B cell (primary cell): ENCODE results near the gene ADA. TPM values are rescaled to one million over a fixed set of nuclear protein-coding genes. Genes with fewer than 3 reads are reported as not detected.

Experiments
- ATAC-seq: fragments of 200-7000 bp; cut with Tn5 transposase; one replicate; pipeline ENCODE4 v1.10.0; 2021; ENCODE audit warnings: low read depth, mild to moderate bottlenecking, moderate number of reproducible peaks, moderate library complexity
- CTCF ChIA-PET: fragments of 350-600 bp; sonication (Branson Sonifier 250); formaldehyde crosslinking; loops from one replicate; lab custom pipeline; 2021; ENCODE audit warnings: antibody characterized with exemption, inconsistent platforms; lab: Charles Lee
- POLR2A ChIA-PET: fragments of 350-600 bp; sonication (Branson Sonifier 250); formaldehyde crosslinking; loops from one replicate; lab custom pipeline; 2021; ENCODE audit warnings: antibody characterized with exemption; lab: Charles Lee
- DNase-seq: peaks from one replicate; pipeline ENCODE4 v3.0.0; 2013
- H2AFZ ChIP-seq: 2 replicates; pipeline ENCODE4 v1.6.1; 2012; ENCODE audit warnings: mild to moderate bottlenecking, low read depth, low read length; ENCODE audit not compliant: insufficient read depth, poor library complexity, severe bottlenecking
- H3K27ac ChIP-seq, 2 donors: 1 replicate in 1 of 2; 2 replicates in 1 of 2; pipeline ENCODE4 v1.5.1; 2012 to 2013; ENCODE audit warnings: low read length in 2 of 2, mild to moderate bottlenecking in 2 of 2, moderate library complexity in 1 of 2
- H3K27me3 ChIP-seq, 4 experiments: fragments of 200-600 bp in 1 of 4; sonication (generic) in 1 of 4; replicated peaks in 1 of 4; 1 replicate in 2 of 4; 2 replicates in 2 of 4; pipeline versions ENCODE4 v1.6.1 to v1.7.0; 2013 to 2016; ENCODE audit warnings: low read length in 3 of 4, mild to moderate bottlenecking in 2 of 4, mixed read lengths in 1 of 4, moderate library complexity in 1 of 4; ENCODE audit not compliant: insufficient read depth in 4 of 4, control insufficient read depth in 3 of 4; ENCODE audit errors: control extremely low read depth in 1 of 4
- H3K36me3 ChIP-seq, 2 experiments: replicated peaks in 1 of 2; 1 replicate in 1 of 2; 2 replicates in 1 of 2; pipeline versions ENCODE4 v1.6.1 to v1.7.1; 2013; ENCODE audit warnings: low read length in 1 of 2; ENCODE audit not compliant: insufficient read depth in 2 of 2, control insufficient read depth in 1 of 2; ENCODE audit errors: control extremely low read depth in 1 of 2, extremely low read depth in 1 of 2
- H3K4me1 ChIP-seq, 2 donors: fragments of 200-600 bp in 1 of 2; sonication (generic) in 1 of 2; 1 replicate in 1 of 2; 2 replicates in 1 of 2; pipeline versions ENCODE4 v1.5.1 to v1.6.1; 2013 to 2017; ENCODE audit warnings: low read length in 2 of 2; ENCODE audit not compliant: control insufficient read depth in 2 of 2, insufficient read depth in 2 of 2
- H3K4me2 ChIP-seq: replicated peaks from 2 replicates; pipeline ENCODE3; 2012; ENCODE audit warnings: mild to moderate bottlenecking, low read depth, low read length; ENCODE audit not compliant: poor library complexity, severe bottlenecking
- H3K4me3 ChIP-seq, 5 experiments: fragments of 200-600 bp in 1 of 5; sonication (generic) in 1 of 5; 1 replicate in 3 of 5; 2 replicates in 2 of 5; pipeline versions ENCODE4 v1.5.1 to v1.7.0; 2011 to 2016; ENCODE audit warnings: low read length in 4 of 5, mild to moderate bottlenecking in 4 of 5, low read depth in 2 of 5, control low read depth in 1 of 5, moderate library complexity in 1 of 5; ENCODE audit not compliant: insufficient read depth in 1 of 5; ENCODE audit errors: control extremely low read depth in 1 of 5, extremely low read depth in 1 of 5
- H3K79me2 ChIP-seq: fragments of 200-600 bp; sonication (generic); one replicate; pipeline ENCODE4 v1.6.0; 2016; ENCODE audit warnings: low read length; ENCODE audit not compliant: control insufficient read depth, insufficient read depth
- H3K9ac ChIP-seq: fragments of 200-600 bp; sonication (generic); 2 replicates; pipeline ENCODE4 v1.6.1; 2017; ENCODE audit warnings: mild to moderate bottlenecking, low read length, moderate library complexity
- H3K9me3 ChIP-seq, 3 donors: one replicate each; pipeline versions ENCODE4 v1.6.1 to v1.7.1; 2013; ENCODE audit warnings: low read length in 2 of 3; ENCODE audit not compliant: control insufficient read depth in 2 of 3, insufficient read depth in 1 of 3; ENCODE audit errors: control extremely low read depth in 1 of 3
- H4K20me1 ChIP-seq: 2 replicates; pipeline ENCODE4 v1.6.0; 2012; ENCODE audit warnings: mild to moderate bottlenecking, low read length; ENCODE audit not compliant: insufficient read depth, control insufficient read depth, poor library complexity, severe bottlenecking
- H3K27ac Mint-ChIP-seq: one replicate; pipeline ENCODE4 v1.8.0; 2021; ENCODE audit warnings: mixed read lengths
- H3K27me3 Mint-ChIP-seq: one replicate; pipeline ENCODE4 v1.8.0; 2021; ENCODE audit warnings: mixed read lengths
- H3K4me1 Mint-ChIP-seq: one replicate; pipeline ENCODE4 v1.8.0; 2021; ENCODE audit warnings: mixed read lengths
- H3K4me3 Mint-ChIP-seq: one replicate; pipeline ENCODE4 v1.8.0; 2021; ENCODE audit warnings: mixed read lengths
- H3K9me3 Mint-ChIP-seq: one replicate; pipeline ENCODE4 v1.8.0; 2022; ENCODE audit warnings: mixed read lengths; ENCODE audit not compliant: insufficient read depth
- EZH2 ChIP-seq: IDR thresholded peaks from 2 replicates; pipeline ENCODE4 v1.6.1; 2012; ENCODE audit warnings: borderline replicate concordance, low read depth, mild to moderate bottlenecking, moderate library complexity, low read length; ENCODE audit not compliant: insufficient read depth, poor library complexity, severe bottlenecking
- WGBS: methylation state at CpG from one replicate; pipeline ENCODE4 v1.1.5; 2013; ENCODE audit warnings: missing lambda C conversion rate; ENCODE audit not compliant: insufficient coverage; 5-methylcytosine and 5-hydroxymethylcytosine counted together
- intact Hi-C: fragments of 100-400 bp; cut with micrococcal nuclease; formaldehyde crosslinking; loops from one replicate; pipeline ENCODE4 v1.10.0; 2022
- polyA plus RNA-seq: library from polyadenylated mRNA; depleted of rRNA; stranded (reverse); fragments of >200 nt; gene quantifications from 2 replicates; pipeline ENCODE4 v1.2.3, GENCODE V29; 2012
- total RNA-seq, 2 donors: library from RNA; stranded (reverse); fragments of 120-200 nt in 1 of 2; gene quantifications; 1 replicate in 1 of 2; 2 replicates in 1 of 2; pipeline versions ENCODE4 v1.2.3 to v1.2.4, GENCODE V29; 2013 to 2022
- TF ChIP-seq, protein P1 (sequence below): fragments of 200-600 bp; IDR thresholded peaks from one replicate; pipeline ENCODE4 v1.8.0; 2022; ENCODE audit warnings: antibody characterized with exemption, mild to moderate bottlenecking

The ADA gene
- total and polyA plus RNA-seq, 2 donors (not counting 1 experiment from before 2014, with no cell fraction given), result 10.0 to 34.2 TPM

DNA sequence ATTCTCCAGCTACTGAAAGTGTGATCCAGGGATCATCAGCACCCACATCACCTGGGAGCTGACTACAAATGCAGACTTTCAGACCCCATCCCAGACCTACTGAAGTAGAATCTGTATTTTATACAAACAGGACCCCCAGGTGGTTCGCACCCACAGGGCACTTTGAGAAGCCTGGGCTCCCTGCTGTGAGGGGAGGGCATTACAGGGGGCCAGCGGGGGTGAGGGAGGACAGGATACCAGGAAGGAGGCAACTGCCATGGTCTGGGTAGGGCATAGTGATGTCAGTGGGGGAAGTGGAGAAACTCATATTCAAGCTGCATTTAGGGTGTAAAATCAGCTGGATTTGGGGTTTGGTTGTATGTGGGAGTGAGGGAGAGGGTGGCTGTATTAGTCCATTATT, 2.0 kb upstream of the ADA start:
- Histone ChIP-seq H3K4me1 (peaks cover 11 to 19% of the 10 kb centered on the region in 2 donors), H3K4me2 (no peak overlapping the region), H3K9me3 (peaks cover 0 to 5% (median 0%) of the 10 kb centered on the region in 3 donors), H3K27me3 (no peaks in the 10 kb centered on the region), H4K20me1 (no peaks in the 10 kb centered on the region), H3K79me2 (peaks cover 15% of the 10 kb centered on the region), H3K27ac (no peak overlapping the region), H2AFZ (no peak overlapping the region), H3K4me3 (no peak overlapping the region), H3K36me3 (no peaks in the 10 kb centered on the region), H3K9ac (no peak overlapping the region)
- intact Hi-C loops, result loop anchor here (2.0 to 5.0 kb wide), 2 partner anchors 176 to 313 kb away; partner anchors contain the start of genes STK4 and TTPAL
- WGBS, result 50% methylated on average over 1 of the region's 2 CpGs
- TF ChIP-seq, protein P1, sequence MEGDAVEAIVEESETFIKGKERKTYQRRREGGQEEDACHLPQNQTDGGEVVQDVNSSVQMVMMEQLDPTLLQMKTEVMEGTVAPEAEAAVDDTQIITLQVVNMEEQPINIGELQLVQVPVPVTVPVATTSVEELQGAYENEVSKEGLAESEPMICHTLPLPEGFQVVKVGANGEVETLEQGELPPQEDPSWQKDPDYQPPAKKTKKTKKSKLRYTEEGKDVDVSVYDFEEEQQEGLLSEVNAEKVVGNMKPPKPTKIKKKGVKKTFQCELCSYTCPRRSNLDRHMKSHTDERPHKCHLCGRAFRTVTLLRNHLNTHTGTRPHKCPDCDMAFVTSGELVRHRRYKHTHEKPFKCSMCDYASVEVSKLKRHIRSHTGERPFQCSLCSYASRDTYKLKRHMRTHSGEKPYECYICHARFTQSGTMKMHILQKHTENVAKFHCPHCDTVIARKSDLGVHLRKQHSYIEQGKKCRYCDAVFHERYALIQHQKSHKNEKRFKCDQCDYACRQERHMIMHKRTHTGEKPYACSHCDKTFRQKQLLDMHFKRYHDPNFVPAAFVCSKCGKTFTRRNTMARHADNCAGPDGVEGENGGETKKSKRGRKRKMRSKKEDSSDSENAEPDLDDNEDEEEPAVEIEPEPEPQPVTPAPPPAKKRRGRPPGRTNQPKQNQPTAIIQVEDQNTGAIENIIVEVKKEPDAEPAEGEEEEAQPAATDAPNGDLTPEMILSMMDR, result no peak
- TF ChIP-seq EZH2, result no peak
- CTCF ChIA-PET, result interaction anchor here (0.8 kb wide), 1 partner anchor 43 kb away, joined by 3 read pairs; no protein-coding TSS in a partner anchor
- Mint-ChIP-seq H3K9me3 (no peaks in the 10 kb centered on the region), H3K27ac (no peak overlapping the region), H3K4me3 (peak overlapping the region; percentile 31), H3K4me1 (peaks cover 30% of the 10 kb centered on the region), H3K27me3 (no peaks in the 10 kb centered on the region)
- POLR2A ChIA-PET, result interaction anchor here (0.6 to 0.7 kb wide), 2 partner anchors 35 to 1419 kb away, joined by 3 to 5 read pairs; no protein-coding TSS in a partner anchor
- no peak for DNase-seq
- no peak for ATAC-seq

DNA sequence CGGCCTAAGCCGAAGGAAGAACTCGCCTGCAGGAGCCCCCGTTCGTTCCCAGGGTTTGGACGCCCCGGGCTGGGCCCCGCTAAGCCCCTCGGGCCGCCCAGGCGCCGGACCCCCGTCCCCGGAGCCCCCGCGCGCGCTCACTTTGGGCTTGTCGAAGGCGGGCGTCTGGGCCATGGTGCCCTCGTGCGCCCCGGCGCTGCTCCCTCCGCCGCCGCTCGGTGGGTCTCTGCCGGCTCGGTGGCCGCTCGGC, 140 bp downstream of the ADA start:
- Histone ChIP-seq H2AFZ (peak overlapping the region; percentile 82), H3K27ac (peak overlapping the region in 1 of 2 donors; percentile 50), H3K9ac (peak overlapping the region; percentile 70), H4K20me1 (no peaks in the 10 kb centered on the region), H3K36me3 (no peaks in the 10 kb centered on the region), H3K4me2 (peak overlapping the region; percentile 98), H3K79me2 (peaks cover 23% of the 10 kb centered on the region), H3K4me3 (peak overlapping the region; percentile 17 to 89 (median 69)), H3K9me3 (no peaks in the 10 kb centered on the region), H3K4me1 (peaks cover 31 to 41% of the 10 kb centered on the region in 2 donors), H3K27me3 (no peaks in the 10 kb centered on the region)
- under 1% methylated on average over 33 of the region's 33 CpGs for WGBS
- Mint-ChIP-seq H3K27ac (no peak overlapping the region), H3K27me3 (no peaks in the 10 kb centered on the region), H3K4me1 (peaks cover 48% of the 10 kb centered on the region), H3K4me3 (peak overlapping the region; percentile 88), H3K9me3 (no peaks in the 10 kb centered on the region)
- CTCF ChIA-PET, result interaction anchor here (0.6 to 3.3 kb wide), 5 partner anchors 32 to 75 kb away, joined by 3 to 13 read pairs (median 4); no protein-coding TSS in a partner anchor
- intact Hi-C loops, result loop anchor here (2.0 to 5.0 kb wide), 2 partner anchors 19 to 174 kb away; partner anchors contain the start of gene TTPAL
- DNase-seq, result no peak
- POLR2A ChIA-PET, result interaction anchor here (1.5 to 2.4 kb wide), 2 partner anchors 9 to 65 kb away, joined by 4 to 8 read pairs; no protein-coding TSS in a partner anchor
- no peak for ATAC-seq
- no peak for TF ChIP-seq EZH2
- TF ChIP-seq, protein P1, result no peak
